Stimulated activated CD4-positive, alpha-beta T cell treated with anti-CD3 and anti-CD28 coated beads, TNF-alpha, amount 100 ng/mL, for 4 hours (primary cell): ENCODE data around the gene SEMA5A.

Experiments
- DNase-seq, 3 experiments: peaks; one replicate each; pipeline ENCODE4 v3.0.0-alpha.2; 2020; ENCODE audit warnings: low read depth in 3 of 3

Gene SEMA5A

GRCh38 chr5:9115093-9115492, 430.8 kb downstream of the SEMA5A start:
- DNase-seq = no peak

GRCh38 chr5:9112520-9113291, 433.2 kb downstream of the SEMA5A start:
- DNase-seq = no peak

DNA sequence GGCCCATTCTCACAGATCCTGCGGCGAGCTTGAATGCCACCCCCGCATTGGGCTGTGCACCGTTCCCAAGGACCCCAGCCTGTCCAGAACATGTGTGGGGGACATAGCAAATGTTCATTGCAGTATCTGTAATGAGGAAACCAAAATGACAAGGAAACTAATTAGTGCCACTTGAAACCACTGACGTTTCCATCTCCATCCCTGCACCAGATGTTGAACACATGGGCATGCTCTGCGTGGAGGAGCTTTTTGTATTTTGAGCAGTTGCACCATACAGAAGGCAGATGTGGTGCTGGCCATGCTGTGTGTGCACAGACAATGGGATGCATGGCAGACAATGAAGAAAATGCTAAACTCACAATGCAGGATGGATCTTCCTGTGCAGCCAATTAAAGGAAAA, 437.7 kb downstream of the SEMA5A start:
- DNase-seq = no peak

- no peak for DNase-seq
Observed at GRCh38 chr5:9105851-9106250, 440.0 kb downstream of the SEMA5A start.

DNA sequence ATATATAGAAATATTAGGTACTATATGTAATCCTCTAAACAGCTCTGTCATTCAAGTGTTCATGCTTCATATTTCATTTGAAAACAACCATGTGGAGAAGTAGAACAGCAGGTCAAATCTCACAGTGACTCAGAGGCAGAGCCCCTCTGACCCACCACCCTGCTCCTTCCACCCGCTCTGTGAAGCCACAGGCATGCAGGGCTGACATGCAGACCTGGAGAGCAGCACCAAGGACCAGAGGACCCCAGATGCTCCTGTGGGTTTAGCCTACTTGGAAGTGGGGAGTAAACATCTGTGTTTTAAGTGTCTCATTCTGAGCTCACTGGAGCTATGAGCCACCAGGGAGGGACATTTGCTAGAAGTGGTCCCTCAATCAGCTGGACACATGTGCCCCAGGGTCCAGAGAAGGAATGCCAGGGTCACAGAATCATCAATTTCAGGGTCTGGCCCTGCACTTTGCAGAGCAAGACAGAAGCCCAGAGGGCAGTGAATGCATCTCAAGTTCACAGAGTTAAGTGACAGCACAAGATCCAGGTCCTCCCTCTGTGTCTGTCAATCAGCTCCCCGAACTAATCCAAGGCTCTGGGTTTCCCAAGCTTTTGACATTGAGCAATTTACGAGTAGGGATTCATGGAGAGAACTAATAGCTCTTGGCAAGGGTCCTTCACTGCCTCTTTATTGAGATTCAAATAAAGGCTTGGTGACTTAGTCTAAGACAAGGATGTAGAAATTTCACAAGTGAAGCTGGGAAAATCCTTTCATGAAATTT, 441.1 kb downstream of the SEMA5A start:
- no peak for DNase-seq

- DNase-seq = no peak
Observed at GRCh38 chr5:9103290-9103689, 442.6 kb downstream of the SEMA5A start.

DNA sequence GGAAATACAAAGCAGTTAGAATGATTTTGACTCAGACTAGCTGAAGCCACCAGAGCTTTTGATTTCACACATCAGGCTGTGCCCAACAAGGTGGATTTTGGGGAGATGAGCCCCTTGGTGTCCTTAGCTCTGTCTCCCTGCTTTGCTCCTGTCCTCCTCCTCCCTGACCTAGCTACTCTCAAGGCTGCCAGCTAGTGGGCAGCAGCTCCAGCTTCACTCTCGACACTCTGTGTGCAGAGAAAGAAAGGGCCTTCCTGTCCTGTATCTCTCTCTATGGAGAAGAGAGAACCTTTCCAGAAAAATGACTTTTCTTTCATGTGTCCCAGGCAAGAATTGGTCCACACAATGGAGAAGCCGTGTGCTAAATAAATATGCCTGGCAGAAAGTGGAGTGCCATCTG, 446.2 kb downstream of the SEMA5A start:
- DNase-seq = no peak

GRCh38 chr5:9098990-9099389, 446.9 kb downstream of the SEMA5A start:
- DNase-seq = no peak

DNA sequence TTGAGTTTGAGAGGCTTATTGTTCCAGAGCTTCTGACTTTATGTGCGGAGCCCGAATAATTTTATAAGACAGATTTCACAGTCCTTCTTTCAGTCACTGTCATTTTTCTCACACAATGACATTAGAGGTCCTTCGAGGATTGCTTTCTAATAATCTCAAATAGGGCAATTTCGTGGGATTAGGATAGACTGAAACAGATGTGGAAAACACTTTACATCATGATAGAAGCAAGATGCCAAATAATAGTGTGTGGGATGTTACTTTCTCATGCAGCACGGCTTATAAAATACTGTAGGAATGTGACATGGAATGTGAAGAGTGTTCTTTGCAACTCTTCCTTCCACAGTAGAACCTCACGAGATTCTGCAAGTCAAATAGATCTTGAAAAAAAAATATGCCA, 451.3 kb downstream of the SEMA5A start:
- no peak for DNase-seq

DNA sequence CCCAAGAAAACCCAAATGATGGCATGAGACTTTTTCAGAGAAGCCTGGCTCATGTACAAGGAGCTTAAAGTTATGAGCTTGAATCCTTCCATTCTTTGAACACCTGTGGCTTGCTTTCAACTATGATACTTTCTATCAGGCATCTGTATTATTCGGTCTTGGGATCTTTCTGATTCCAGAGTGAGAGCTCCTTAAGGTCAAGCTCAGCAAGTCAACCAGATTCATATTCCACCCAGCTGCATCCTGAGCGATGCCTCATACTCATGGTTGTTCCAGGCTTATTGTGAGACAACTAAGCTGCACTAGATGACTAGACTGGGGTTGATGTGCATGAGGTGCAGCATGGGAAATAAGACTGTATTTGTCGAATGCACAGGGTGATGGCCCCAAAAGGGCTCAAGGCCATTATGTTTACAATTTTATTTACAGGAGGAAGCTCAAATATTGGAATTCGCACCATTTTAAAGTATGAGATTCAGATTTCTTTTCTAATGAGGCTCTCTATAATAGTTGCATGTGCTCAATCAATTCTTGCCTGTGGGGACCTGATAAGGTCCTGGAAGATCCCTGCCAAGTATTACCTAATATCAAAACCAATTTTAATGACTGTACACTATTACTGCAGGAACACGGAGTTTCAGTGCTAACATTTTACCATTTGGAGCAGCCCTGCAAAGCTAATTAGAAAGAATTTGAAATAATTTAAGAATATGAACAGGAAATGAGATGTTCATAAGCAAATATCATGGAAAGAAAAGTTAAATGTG, 453.8 kb downstream of the SEMA5A start:
- DNase-seq = no peak

DNA sequence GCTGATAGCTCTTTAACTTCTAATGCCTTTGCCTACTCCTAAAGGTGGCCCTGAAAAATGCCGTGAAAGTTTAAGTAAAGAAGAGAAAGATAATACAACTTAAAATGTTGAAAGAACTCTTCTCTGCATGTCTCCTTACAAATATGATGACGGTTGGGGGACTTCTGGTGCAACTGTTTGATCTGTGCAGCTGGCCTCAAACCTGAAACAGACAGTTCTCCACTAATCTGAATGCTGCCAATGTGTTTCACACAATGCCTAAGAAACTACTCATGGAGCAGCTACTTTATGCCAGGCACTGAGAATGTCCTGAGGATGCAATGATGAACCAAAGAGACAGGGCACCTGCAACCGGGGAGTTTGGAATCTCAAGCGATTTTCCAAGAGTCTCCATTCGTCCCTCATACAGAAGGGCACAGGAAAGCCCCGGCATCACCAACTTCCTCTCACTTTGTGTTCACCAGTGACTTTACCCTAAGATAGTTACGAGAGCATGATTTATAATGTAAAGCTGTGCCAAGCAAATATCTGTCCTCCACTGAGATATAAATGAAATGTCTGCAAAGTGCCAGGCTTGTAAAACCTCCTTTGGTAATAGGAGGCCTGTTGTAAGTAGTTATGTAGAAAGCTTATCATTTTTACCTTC, 455.4 kb downstream of the SEMA5A start:
- DNase-seq = no peak

- DNase-seq = no peak
Observed at GRCh38 chr5:9089893-9090292, 456.0 kb downstream of the SEMA5A start.

DNA sequence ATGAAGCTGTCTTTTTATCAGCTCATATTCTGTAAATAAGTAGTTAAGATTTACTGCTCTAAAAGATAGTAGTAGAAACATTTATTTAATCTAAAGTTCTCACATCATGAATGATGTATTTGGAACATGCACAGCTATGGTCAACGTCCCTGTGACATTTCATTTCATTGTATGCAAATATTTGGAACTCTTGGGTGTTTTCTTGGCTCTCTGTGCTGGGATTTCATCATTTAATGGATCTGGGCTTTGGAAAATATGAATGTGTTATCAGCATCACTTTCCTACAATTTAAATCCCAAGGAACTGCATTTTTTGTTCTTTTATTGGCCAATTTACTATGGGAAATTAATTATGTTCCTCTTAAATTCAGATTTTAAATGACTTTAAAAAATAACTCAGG, 462.9 kb downstream of the SEMA5A start:
- DNase-seq = no peak

- no peak for DNase-seq
Observed at GRCh38 chr5:9072701-9073100, 473.2 kb downstream of the SEMA5A start.

DNA sequence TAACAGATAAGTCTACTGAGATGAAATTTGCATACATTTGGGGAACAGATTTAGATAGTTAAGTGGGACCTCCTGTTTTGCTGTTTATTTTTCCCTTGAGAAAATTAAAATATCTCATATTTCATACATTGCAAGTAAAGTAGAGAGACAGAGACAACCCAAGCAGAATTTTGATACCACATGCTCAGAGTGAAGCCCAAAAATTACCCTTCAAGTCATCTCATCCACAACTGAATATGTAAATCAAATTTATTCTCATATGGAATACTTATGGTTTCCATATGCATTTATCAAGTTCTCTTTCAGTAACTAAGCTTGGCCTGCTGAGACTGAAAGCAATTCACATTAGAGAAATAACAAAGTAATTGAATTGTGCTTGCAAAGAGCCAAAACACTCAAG, 474.4 kb downstream of the SEMA5A start:
- no peak for DNase-seq

DNA sequence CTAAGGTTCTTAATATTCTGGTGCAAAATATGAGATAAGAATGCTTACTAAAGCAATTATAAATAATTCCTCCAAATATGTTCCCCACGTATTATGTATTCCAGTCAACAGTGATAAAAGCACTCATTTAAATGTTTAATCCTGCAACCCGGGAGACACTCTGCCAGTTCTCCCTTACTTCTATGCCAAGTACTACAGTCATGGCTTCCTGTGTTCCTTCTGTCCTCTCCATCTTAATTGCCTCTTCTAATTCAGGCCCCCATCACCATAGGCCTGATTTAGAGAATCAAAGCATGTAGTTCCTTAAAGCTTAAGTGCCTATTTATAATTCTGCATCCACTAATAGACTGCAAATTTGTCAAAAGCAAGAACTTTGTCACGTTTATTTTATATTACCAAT, 474.8 kb downstream of the SEMA5A start:
- DNase-seq = no peak

- no peak for DNase-seq
Observed at GRCh38 chr5:9069650-9070049, 476.2 kb downstream of the SEMA5A start.

DNA sequence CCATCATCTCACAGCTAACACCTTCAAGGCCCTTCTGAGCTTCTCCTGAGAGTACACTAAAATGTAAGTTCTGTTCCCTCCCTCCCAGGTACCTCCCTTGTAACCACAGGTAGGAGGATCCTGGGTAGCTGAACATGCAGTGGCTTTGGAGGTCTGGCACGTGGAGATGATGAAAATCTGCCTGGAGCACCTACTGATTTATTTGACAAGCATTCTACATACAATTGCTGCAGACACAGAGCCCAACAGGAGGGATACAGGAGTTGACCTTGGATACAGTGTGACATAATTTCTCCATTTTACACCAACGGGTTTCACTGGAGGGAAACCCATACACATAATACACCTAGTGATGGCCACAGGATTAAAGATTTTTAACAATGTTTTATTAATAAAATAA, 478.7 kb downstream of the SEMA5A start:
- DNase-seq = no peak

GRCh38 chr5:9066349-9066748, 479.5 kb downstream of the SEMA5A start:
- DNase-seq = no peak

DNA sequence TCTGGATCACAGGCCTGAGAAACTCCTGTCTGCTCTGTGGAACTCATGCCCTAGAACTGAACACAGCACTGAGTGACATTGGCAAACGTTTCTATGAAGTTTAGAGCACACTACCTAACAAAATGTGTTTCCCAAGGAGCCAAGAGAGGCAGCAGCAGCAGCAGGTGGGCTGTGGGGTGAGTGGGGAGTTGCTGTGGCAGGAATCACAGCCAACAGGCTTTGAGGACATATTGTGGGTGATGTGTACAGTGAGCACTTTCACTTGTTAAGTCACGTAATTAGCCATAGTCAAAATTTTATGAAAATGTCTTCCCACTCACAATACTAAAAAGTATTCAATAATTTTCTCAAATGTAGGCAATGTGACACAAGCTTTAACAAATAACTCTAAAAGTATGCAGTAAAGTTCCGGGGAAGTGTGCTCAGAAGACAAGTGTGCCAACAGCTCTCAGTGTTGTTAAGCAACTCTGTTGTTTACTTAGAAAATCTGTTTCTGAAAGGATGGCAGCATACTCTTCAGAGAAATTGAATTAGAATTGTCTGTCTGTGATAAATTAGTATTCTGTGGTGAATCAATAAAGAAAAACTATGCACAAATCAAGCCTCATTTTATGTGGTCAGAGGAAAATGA, 482.1 kb downstream of the SEMA5A start:
- no peak for DNase-seq

DNA sequence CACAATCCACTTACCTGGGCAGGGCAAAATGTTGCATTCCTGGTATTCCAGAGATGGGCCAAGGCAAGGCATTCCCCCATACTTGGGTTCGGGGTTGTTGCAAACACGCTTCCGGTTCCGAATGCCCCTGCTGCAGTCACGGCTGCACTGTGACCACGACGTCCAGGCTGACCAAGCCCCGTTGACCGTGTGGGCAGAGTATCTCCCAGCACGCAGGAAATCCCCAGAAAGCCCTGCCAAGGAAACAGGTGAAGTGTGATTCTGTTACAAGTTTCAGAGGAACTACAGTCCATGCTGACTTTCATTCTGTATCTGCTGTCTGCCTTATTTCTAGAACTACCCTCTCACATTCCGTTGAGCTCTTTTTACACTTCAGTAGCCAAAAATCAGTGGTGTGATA, 483.0 kb downstream of the SEMA5A start:
- DNase-seq = no peak
